ENCODE measurements around the gene DMRTC2. TPM values are rescaled to one million over a fixed set of nuclear protein-coding genes. Genes with fewer than 3 reads are reported as not detected.

Gene DMRTC2
- total and polyA plus RNA-seq, 2 of the 13 experiments (the other 11 are each of a cell fraction or from before 2014, with no cell fraction given), result not detected

DNA sequence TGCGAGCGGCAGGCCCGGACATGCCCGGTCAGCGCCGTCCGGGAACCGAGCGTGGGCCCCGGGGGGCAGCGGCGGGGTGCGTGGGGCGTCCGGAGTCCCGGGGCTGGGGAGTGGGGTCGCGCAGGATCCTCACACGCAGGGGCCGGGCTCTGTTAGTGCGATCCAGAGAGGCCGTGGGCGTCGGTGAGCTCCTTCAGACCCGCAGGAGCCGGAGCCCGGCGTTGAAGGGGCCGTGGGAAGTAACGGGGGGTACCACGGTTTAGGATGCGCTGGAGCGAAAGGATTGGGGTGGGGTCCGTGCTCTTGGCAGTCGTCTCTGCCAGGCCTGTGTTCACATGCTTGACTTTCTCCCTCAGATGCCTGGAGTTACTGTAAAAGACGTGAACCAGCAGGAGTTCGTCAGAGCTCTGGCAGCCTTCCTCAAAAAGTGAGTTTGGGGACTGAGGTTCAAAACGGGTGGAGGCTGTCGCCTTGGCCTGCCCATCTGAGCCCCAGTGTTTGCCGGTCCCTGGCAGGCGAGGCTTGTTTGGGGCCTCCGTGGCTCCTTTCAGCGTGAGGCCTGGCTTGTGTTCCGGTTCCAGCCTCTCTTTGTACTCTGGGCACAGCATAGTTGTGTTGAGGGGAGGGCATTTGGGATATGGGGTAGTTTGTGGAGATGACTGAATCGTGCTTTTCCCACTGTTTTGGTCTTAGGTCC, 15.7 kb downstream of the DMRTC2 start (continued):
- TF ChIP-seq, protein P1, sequence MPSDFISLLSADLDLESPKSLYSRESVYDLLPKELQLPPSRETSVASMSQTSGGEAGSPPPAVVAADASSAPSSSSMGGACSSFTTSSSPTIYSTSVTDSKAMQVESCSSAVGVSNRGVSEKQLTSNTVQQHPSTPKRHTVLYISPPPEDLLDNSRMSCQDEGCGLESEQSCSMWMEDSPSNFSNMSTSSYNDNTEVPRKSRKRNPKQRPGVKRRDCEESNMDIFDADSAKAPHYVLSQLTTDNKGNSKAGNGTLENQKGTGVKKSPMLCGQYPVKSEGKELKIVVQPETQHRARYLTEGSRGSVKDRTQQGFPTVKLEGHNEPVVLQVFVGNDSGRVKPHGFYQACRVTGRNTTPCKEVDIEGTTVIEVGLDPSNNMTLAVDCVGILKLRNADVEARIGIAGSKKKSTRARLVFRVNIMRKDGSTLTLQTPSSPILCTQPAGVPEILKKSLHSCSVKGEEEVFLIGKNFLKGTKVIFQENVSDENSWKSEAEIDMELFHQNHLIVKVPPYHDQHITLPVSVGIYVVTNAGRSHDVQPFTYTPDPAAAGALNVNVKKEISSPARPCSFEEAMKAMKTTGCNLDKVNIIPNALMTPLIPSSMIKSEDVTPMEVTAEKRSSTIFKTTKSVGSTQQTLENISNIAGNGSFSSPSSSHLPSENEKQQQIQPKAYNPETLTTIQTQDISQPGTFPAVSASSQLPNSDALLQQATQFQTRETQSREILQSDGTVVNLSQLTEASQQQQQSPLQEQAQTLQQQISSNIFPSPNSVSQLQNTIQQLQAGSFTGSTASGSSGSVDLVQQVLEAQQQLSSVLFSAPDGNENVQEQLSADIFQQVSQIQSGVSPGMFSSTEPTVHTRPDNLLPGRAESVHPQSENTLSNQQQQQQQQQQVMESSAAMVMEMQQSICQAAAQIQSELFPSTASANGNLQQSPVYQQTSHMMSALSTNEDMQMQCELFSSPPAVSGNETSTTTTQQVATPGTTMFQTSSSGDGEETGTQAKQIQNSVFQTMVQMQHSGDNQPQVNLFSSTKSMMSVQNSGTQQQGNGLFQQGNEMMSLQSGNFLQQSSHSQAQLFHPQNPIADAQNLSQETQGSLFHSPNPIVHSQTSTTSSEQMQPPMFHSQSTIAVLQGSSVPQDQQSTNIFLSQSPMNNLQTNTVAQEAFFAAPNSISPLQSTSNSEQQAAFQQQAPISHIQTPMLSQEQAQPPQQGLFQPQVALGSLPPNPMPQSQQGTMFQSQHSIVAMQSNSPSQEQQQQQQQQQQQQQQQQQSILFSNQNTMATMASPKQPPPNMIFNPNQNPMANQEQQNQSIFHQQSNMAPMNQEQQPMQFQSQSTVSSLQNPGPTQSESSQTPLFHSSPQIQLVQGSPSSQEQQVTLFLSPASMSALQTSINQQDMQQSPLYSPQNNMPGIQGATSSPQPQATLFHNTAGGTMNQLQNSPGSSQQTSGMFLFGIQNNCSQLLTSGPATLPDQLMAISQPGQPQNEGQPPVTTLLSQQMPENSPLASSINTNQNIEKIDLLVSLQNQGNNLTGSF (CRISPR knock-in tag; IDR thresholded peaks at IDR 0.05), result no peak
- TF ChIP-seq EHMT2 (IDR thresholded peaks at IDR 0.05; ENCODE audit: borderline replicate concordance, low read depth, low read length), result no peak
- TF ChIP-seq, protein P2, sequence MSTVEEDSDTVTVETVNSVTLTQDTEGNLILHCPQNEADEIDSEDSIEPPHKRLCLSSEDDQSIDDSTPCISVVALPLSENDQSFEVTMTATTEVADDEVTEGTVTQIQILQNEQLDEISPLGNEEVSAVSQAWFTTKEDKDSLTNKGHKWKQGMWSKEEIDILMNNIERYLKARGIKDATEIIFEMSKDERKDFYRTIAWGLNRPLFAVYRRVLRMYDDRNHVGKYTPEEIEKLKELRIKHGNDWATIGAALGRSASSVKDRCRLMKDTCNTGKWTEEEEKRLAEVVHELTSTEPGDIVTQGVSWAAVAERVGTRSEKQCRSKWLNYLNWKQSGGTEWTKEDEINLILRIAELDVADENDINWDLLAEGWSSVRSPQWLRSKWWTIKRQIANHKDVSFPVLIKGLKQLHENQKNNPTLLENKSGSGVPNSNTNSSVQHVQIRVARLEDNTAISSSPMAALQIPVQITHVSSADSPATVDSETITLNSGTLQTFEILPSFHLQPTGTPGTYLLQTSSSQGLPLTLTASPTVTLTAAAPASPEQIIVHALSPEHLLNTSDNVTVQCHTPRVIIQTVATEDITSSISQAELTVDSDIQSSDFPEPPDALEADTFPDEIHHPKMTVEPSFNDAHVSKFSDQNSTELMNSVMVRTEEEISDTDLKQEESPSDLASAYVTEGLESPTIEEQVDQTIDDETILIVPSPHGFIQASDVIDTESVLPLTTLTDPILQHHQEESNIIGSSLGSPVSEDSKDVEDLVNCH (CRISPR knock-in tag; IDR thresholded peaks at IDR 0.05), result no peak
- TF ChIP-seq YY1 (IDR thresholded peaks at IDR 0.05; ENCODE audit: insufficient read depth, insufficient replicate concordance, low read depth, low read length), result no peak
- TF ChIP-seq, protein P3, sequence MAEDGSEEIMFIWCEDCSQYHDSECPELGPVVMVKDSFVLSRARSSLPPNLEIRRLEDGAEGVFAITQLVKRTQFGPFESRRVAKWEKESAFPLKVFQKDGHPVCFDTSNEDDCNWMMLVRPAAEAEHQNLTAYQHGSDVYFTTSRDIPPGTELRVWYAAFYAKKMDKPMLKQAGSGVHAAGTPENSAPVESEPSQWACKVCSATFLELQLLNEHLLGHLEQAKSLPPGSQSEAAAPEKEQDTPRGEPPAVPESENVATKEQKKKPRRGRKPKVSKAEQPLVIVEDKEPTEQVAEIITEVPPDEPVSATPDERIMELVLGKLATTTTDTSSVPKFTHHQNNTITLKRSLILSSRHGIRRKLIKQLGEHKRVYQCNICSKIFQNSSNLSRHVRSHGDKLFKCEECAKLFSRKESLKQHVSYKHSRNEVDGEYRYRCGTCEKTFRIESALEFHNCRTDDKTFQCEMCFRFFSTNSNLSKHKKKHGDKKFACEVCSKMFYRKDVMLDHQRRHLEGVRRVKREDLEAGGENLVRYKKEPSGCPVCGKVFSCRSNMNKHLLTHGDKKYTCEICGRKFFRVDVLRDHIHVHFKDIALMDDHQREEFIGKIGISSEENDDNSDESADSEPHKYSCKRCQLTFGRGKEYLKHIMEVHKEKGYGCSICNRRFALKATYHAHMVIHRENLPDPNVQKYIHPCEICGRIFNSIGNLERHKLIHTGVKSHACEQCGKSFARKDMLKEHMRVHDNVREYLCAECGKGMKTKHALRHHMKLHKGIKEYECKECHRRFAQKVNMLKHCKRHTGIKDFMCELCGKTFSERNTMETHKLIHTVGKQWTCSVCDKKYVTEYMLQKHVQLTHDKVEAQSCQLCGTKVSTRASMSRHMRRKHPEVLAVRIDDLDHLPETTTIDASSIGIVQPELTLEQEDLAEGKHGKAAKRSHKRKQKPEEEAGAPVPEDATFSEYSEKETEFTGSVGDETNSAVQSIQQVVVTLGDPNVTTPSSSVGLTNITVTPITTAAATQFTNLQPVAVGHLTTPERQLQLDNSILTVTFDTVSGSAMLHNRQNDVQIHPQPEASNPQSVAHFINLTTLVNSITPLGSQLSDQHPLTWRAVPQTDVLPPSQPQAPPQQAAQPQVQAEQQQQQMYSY (CRISPR knock-in tag; IDR thresholded peaks at IDR 0.05), result no peak
- peak; percentile 62; the same call in 1 of the 2 replicates for TF ChIP-seq KDM5A (IDR thresholded peaks at IDR 0.05; ENCODE audit: borderline replicate concordance, low read length)
- peak; percentile 51; the same call in 1 of the 2 replicates for TF ChIP-seq ZNF33B (CRISPR knock-in tag; IDR thresholded peaks at IDR 0.05)
- TF ChIP-seq ZNF333 (CRISPR knock-in tag; IDR thresholded peaks at IDR 0.05; ENCODE audit: borderline replicate concordance), result no peak
- no peak for TF ChIP-seq ZNF782 (CRISPR knock-in tag; IDR thresholded peaks at IDR 0.05; ENCODE audit: borderline replicate concordance)
- TF ChIP-seq, protein P4, sequence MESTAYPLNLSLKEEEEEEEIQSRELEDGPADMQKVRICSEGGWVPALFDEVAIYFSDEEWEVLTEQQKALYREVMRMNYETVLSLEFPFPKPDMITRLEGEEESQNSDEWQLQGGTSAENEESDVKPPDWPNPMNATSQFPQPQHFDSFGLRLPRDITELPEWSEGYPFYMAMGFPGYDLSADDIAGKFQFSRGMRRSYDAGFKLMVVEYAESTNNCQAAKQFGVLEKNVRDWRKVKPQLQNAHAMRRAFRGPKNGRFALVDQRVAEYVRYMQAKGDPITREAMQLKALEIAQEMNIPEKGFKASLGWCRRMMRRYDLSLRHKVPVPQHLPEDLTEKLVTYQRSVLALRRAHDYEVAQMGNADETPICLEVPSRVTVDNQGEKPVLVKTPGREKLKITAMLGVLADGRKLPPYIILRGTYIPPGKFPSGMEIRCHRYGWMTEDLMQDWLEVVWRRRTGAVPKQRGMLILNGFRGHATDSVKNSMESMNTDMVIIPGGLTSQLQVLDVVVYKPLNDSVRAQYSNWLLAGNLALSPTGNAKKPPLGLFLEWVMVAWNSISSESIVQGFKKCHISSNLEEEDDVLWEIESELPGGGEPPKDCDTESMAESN (CRISPR knock-in tag; conservative IDR thresholded peaks at IDR 0.05), result peak; percentile 7; the same call in 1 of the 2 replicates
- TF ChIP-seq, protein P5, sequence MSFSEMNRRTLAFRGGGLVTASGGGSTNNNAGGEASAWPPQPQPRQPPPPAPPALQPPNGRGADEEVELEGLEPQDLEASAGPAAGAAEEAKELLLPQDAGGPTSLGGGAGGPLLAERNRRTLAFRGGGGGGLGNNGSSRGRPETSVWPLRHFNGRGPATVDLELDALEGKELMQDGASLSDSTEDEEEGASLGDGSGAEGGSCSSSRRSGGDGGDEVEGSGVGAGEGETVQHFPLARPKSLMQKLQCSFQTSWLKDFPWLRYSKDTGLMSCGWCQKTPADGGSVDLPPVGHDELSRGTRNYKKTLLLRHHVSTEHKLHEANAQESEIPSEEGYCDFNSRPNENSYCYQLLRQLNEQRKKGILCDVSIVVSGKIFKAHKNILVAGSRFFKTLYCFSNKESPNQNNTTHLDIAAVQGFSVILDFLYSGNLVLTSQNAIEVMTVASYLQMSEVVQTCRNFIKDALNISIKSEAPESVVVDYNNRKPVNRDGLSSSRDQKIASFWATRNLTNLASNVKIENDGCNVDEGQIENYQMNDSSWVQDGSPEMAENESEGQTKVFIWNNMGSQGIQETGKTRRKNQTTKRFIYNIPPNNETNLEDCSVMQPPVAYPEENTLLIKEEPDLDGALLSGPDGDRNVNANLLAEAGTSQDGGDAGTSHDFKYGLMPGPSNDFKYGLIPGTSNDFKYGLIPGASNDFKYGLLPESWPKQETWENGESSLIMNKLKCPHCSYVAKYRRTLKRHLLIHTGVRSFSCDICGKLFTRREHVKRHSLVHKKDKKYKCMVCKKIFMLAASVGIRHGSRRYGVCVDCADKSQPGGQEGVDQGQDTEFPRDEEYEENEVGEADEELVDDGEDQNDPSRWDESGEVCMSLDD (CRISPR knock-in tag; IDR thresholded peaks at IDR 0.05; ENCODE audit: borderline replicate concordance), result no peak
